ENCODE data around the gene OGFOD1. TPM values are rescaled to one million over a fixed set of nuclear protein-coding genes. Genes with fewer than 3 reads are reported as not detected.
A peak's percentile ranks its signal among the peaks of the same experiment; 100 is the strongest.

The OGFOD1 gene
- total and polyA plus RNA-seq, 9 of the 15 experiments (the other 6 are each of a cell fraction or from before 2014, with no cell fraction given), result 60.4 to 134 (median 85.8) TPM

DNA sequence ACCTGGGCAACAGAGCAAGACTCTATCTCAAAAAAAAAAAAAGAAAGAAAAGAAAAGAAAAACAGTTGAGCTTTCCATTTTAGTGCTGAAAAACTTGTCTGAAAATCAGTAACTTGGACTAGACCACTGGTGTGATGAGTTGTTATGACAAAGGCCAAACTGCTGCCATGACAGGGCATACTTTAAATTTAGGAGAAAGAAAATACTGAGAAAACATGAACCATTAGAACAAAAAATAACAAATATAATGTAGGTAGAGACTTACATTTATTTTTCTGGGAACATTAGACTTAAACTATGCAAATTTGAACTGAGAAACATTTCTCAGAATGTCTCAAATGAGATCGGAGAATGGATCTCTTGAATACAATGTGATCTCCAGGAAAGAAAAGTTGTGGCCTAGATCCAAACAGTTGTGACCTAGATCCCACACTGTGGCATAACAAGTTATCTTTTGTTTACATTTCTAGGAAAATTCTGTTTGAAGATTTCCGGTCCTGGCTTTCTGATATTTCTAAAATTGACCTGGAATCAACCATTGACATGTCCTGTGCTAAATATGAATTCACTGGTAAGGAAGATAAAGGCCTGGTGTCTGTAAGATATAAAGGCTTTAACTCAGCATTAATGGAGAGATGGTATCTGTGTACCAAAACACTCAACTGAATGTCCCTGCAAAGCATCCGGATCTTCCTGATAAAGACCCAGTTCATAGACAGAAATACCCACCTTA lies 10.9 kb downstream of the OGFOD1 start (continued):
- TF ChIP-seq HDAC6 (IDR thresholded peaks at IDR 0.05; ENCODE audit: low read depth, low read length) (no peak), KAT8 (IDR thresholded peaks at IDR 0.05; ENCODE audit: low read depth) (no peak), FOXJ3 (CRISPR knock-in tag; IDR thresholded peaks at IDR 0.05) (no peak), NCOR1 (IDR thresholded peaks at IDR 0.05) (peak; percentile 95), THRAP3 (IDR thresholded peaks at IDR 0.05; ENCODE audit: borderline replicate concordance) (no peak), ZNF253 (CRISPR knock-in tag; conservative IDR thresholded peaks at IDR 0.05) (no peak), DDX20 (tag; IDR thresholded peaks at IDR 0.05; ENCODE audit: low read depth) (peak; percentile 44; the same call in 1 of the 2 replicates), ZNF449 (CRISPR knock-in tag; IDR thresholded peaks at IDR 0.05) (peak; percentile 36; the same call in 1 of the 2 replicates), SIRT6 (IDR thresholded peaks at IDR 0.05; ENCODE audit: low read depth, low read length) (no peak), CBX8 (IDR thresholded peaks at IDR 0.05; ENCODE audit: borderline replicate concordance, extremely low read depth, low read depth, low read length, poor library complexity, severe bottlenecking) (no peak), BRD4 (IDR thresholded peaks at IDR 0.05) (no peak), MIER1 (IDR thresholded peaks at IDR 0.05; ENCODE audit: low read depth) (no peak), ZSCAN29 (IDR thresholded peaks at IDR 0.05) (peak; percentile 83), MAFK (IDR thresholded peaks at IDR 0.05; ENCODE audit: low read length) (no peak), ARID1B (IDR thresholded peaks at IDR 0.05) (peak; percentile 97), LEF1 (IDR thresholded peaks at IDR 0.05) (peak; percentile 84), NR2C2 (CRISPR knock-in tag; IDR thresholded peaks at IDR 0.05) (no peak), NR2C2 (tag; IDR thresholded peaks at IDR 0.05) (peak; percentile 48; the same call in 1 of the 2 replicates), PURB (CRISPR knock-in tag; IDR thresholded peaks at IDR 0.05; ENCODE audit: low read depth) (no peak), KAT7 (CRISPR knock-in tag; IDR thresholded peaks at IDR 0.05; ENCODE audit: borderline replicate concordance) (no peak), ZNF124 (CRISPR knock-in tag; IDR thresholded peaks at IDR 0.05) (no peak), ZFP1 (CRISPR knock-in tag; IDR thresholded peaks at IDR 0.05) (no peak)
- TF ChIP-seq, protein P1, sequence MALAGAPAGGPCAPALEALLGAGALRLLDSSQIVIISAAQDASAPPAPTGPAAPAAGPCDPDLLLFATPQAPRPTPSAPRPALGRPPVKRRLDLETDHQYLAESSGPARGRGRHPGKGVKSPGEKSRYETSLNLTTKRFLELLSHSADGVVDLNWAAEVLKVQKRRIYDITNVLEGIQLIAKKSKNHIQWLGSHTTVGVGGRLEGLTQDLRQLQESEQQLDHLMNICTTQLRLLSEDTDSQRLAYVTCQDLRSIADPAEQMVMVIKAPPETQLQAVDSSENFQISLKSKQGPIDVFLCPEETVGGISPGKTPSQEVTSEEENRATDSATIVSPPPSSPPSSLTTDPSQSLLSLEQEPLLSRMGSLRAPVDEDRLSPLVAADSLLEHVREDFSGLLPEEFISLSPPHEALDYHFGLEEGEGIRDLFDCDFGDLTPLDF (CRISPR knock-in tag; IDR thresholded peaks at IDR 0.05), result no peak
- TF ChIP-seq, protein P2, sequence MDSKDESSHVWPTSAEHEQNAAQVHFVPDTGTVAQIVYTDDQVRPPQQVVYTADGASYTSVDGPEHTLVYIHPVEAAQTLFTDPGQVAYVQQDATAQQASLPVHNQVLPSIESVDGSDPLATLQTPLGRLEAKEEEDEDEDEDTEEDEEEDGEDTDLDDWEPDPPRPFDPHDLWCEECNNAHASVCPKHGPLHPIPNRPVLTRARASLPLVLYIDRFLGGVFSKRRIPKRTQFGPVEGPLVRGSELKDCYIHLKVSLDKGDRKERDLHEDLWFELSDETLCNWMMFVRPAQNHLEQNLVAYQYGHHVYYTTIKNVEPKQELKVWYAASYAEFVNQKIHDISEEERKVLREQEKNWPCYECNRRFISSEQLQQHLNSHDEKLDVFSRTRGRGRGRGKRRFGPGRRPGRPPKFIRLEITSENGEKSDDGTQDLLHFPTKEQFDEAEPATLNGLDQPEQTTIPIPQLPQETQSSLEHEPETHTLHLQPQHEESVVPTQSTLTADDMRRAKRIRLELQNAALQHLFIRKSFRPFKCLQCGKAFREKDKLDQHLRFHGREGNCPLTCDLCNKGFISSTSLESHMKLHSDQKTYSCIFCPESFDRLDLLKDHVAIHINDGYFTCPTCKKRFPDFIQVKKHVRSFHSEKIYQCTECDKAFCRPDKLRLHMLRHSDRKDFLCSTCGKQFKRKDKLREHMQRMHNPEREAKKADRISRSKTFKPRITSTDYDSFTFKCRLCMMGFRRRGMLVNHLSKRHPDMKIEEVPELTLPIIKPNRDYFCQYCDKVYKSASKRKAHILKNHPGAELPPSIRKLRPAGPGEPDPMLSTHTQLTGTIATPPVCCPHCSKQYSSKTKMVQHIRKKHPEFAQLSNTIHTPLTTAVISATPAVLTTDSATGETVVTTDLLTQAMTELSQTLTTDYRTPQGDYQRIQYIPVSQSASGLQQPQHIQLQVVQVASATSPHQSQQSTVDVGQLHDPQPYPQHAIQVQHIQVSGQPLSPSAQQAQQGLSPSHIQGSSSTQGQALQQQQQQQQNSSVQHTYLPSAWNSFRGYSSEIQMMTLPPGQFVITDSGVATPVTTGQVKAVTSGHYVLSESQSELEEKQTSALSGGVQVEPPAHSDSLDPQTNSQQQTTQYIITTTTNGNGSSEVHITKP (IDR thresholded peaks at IDR 0.05; ENCODE audit: partially characterized antibody), result peak; percentile 26
